DMS153 treated with DMSO at 0.1 percent for 48 hours (cell line): ENCODE data around the gene USP17L10.
"Not testable (repeated sequence)": the region's sequence is repeated elsewhere in the genome, so short reads cannot be mapped to it uniquely, and the experiment has no call there.

ENCODE experiments used
- DNase-seq: peaks from one replicate; lab custom pipeline; 2025; ENCODE audit not compliant: unreplicated experiment; lab: John Stamatoyannopoulos, UW

The USP17L10 gene

GRCh38 chr4:9210357-9210756, at the start of gene USP17L10:
USP17L10 (plus strand) TSS chr4:9210657; CDS start chr4:9210657, 0 bp downstream.
- DNase-seq = not testable (repeated sequence)

DNA sequence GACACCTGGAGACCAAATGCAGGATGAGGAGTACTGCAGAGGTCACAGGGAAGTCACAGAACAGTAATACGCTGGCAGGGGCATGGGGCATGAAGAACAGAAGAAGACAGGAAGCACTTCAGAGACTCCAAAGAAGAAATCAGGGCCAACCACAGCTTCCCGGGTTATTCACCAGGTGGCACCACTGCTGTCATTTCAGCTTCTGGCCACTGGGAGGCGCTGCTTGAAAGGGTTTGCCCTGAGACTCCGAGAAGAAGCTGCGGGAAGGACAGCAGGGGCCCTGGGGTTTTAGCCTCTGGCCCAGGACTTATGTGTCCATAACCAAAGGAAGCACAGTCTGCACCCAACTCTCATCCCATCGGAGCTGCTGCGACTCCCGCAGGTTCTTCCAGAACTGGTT, 44.5 kb upstream of the USP17L10 start:
- not testable (repeated sequence) for DNase-seq

- DNase-seq = not testable (repeated sequence)
Observed at GRCh38 chr4:9169791-9170459, 40.5 kb upstream of the USP17L10 start, which contains the start of gene FAM90A26. FAM90A26 (plus strand) TSS chr4:9170409; CDS start chr4:9173173, 2,764 bp downstream.

- DNase-seq = not testable (repeated sequence)
Observed at GRCh38 chr4:9214701-9215100, 4.2 kb downstream of the USP17L10 start.

GRCh38 chr4:9215105-9215504, 4.6 kb downstream of the USP17L10 start, which contains the start of gene USP17L11:
USP17L11 (plus strand) TSS chr4:9215405; CDS start chr4:9215405, 0 bp downstream.
- DNase-seq = not testable (repeated sequence)

GRCh38 chr4:9219852-9220251, 9.4 kb downstream of the USP17L10 start, which contains the start of gene USP17L12:
USP17L12 (plus strand) TSS chr4:9220152; CDS start chr4:9220152, 0 bp downstream.
- DNase-seq = not testable (repeated sequence)

DNA sequence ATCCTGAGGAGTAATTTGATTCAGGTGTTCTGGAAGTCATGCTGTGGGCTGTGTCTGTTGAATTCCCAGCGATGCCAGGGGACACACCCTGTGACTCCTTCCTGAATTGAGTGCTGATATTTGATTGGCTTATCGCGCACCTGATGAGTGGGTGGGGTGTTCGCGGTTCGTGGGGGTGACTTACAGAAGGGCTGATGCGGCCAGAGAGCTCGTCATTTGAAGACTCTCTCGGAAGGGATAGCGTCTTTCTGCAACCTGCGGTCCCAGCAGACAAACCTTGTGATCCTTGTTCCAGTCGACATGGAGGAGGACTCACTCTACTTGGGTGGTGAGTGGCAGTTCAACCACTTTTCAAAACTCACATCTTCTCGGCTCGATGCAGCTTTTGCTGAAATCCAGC, 14.1 kb downstream of the USP17L10 start, which contains the start of gene USP17L13:
Gene USP17L13, plus strand, starts transcription at position 301 of the 400 bp plus-strand sequence. Its CDS starts 0 bp downstream, at position 301.
- not testable (repeated sequence) for DNase-seq

DNA sequence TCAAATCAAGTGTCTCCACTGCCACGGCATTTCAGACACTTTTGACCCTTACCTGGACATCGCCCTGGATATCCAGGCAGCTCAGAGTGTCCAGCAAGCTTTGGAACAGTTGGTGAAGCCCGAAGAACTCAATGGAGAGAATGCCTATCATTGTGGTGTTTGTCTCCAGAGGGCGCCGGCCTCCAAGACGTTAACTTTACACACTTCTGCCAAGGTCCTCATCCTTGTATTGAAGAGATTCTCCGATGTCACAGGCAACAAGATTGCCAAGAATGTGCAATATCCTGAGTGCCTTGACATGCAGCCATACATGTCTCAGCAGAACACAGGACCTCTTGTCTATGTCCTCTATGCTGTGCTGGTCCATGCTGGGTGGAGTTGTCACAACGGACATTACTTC, 19.8 kb downstream of the USP17L10 start:
- DNase-seq = not testable (repeated sequence)

- not testable (repeated sequence) for DNase-seq
Observed at GRCh38 chr4:9234085-9234484, 23.6 kb downstream of the USP17L10 start, which contains the start of gene USP17L15. USP17L15 (plus strand) TSS chr4:9234385; CDS start chr4:9234385, 0 bp downstream.

DNA sequence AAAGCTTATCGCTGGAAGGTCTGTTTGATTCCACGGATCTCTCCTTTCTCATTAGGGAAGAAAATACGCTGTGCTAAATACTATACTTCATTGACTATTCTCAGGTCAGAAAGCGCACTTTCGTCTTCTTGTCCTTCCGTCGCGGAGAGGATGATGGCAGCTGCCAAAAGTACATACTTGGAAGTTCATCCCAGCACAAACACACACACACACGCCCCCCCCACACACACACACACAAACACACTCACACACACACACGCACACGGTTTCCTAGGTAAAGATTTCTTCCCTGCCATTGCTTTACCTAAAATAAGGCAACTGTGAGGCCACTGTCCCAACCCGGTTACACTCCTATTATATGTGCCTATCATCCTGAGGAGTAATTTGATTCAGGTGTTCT, 28.0 kb downstream of the USP17L10 start:
- DNase-seq = not testable (repeated sequence)

DNA sequence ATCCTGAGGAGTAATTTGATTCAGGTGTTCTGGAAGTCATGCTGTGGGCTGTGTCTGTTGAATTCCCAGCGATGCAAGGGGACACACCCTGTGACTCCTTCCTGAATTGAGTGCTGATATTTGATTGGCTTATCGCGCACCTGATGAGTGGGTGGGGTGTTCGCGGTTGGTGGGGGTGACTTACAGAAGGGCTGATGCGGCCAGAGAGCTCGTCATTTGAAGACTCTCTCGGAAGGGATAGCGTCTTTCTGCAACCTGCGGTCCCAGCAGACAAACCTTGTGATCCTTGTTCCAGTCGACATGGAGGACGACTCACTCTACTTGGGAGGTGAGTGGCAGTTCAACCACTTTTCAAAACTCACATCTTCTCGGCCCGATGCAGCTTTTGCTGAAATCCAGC, 33.1 kb downstream of the USP17L10 start, which contains the start of gene USP17L17:
Gene USP17L17, plus strand, starts transcription at position 301 of the 400 bp plus-strand sequence. Its CDS starts 0 bp downstream, at position 301.
- DNase-seq = not testable (repeated sequence)

DNA sequence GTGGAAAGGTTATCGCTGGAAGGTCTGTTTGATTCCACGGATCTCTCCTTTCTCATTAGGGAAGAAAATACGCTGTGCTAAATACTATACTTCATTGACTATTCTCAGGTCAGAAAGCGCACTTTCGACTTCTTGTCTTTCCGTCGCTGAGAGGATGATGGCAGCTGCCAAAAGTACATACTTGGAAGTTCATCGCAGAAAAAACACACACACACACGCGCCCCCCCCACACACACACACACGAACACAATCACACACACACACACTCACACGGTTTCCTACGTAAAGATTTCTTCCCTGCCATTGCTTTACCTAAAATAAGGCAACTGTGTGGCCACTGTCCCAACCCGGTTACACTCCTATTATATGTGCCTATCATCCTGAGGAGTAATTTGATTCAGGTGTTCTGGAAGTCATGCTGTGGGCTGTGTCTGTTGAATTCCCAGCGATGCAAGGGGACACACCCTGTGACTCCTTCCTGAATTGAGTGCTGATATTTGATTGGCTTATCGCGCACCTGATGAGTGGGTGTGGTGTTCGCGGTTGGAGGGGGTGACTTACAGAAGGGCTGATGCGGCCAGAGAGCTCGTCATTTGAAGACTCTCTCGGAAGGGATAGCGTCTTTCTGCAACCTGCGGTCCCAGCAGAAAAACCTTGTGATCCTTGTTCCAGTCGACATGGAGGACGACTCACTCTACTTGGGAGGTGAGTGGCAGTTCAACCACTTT, 37.7 kb downstream of the USP17L10 start, which contains the start of gene USP17L18:
Gene USP17L18, plus strand, starts transcription at position 678 of the 728 bp plus-strand sequence. Its CDS starts 0 bp downstream, at position 678.
- DNase-seq = not testable (repeated sequence)

DNA sequence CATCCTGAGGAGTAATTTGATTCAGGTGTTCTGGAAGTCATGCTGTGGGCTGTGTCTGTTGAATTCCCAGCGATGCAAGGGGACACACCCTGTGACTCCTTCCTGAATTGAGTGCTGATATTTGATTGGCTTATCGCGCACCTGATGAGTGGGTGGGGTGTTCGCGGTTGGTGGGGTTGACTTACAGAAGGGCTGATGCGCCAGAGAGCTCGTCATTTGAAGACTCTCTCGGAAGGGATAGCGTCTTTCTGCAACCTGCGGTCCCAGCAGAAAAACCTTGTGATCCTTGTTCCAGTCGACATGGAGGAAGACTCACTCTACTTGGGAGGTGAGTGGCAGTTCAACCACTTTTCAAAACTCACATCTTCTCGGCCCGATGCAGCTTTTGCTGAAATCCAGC, 42.6 kb downstream of the USP17L10 start, which contains the start of gene USP17L19:
Gene USP17L19, plus strand, starts transcription at position 301 of the 400 bp plus-strand sequence. Its CDS starts 0 bp downstream, at position 301.
- DNase-seq = not testable (repeated sequence)

DNA sequence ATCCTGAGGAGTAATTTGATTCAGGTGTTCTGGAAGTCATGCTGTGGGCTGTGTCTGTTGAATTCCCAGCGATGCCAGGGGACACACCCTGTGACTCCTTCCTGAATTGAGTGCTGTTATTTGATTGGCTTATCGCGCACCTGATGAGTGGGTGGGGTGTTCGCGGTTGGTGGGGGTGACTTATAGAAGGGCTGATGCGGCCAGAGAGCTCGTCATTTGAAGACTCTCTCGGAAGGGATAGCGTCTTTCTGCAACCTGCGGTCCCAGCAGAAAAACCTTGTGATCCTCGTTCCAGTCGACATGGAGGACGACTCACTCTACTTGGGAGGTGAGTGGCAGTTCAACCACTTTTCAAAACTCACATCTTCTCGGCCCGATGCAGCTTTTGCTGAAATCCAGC, 47.4 kb downstream of the USP17L10 start, which contains the start of gene USP17L20:
Gene USP17L20, plus strand, starts transcription at position 301 of the 400 bp plus-strand sequence. Its CDS starts 0 bp downstream, at position 301.
- DNase-seq = not testable (repeated sequence)
